ENCODE results near the gene ANK3.

The ANK3 gene

GRCh38 chr10:60417024-60417423 is 27.3 kb upstream of the ANK3 start:
- H3K27ac ChIP-seq = no peak overlapping the region
- CTCF ChIA-PET = interaction anchor here (0.7 kb wide), 1 partner anchor 29 kb away, joined by 5 read pairs; no protein-coding TSS in a partner anchor
- POLR2A ChIA-PET (ENCODE audit: low non-redundant PET) = no interaction called here
- no peak for TF ChIP-seq CTCF (conservative IDR thresholded peaks at IDR 0.05; ENCODE audit: low read depth)
- no peak for DNase-seq (ENCODE audit: low spot score)

- CTCF ChIA-PET = no interaction called here
- DNase-seq (ENCODE audit: low spot score) = peak; percentile 77
- peak overlapping the region; percentile 47 for H3K27ac ChIP-seq
- TF ChIP-seq CTCF (conservative IDR thresholded peaks at IDR 0.05; ENCODE audit: low read depth) = no peak
- POLR2A ChIA-PET (ENCODE audit: low non-redundant PET) = no interaction called here
These were observed 25.4 kb upstream of the ANK3 start for GRCh38 chr10:60414877-60415585.

- POLR2A ChIA-PET (ENCODE audit: low non-redundant PET) = no interaction called here
- no peak overlapping the region; the same call in 1 of the 2 replicates for H3K27ac ChIP-seq
- CTCF ChIA-PET = no interaction called here
These were observed 24.4 kb upstream of the ANK3 start for GRCh38 chr10:60414111-60414510.

GRCh38 chr10:60413306-60414012 is 23.8 kb upstream of the ANK3 start:
- ChIA-PET CTCF (interaction anchor here (0.6 kb wide), 1 partner anchor 291 kb away, joined by 4 read pairs; no protein-coding TSS in a partner anchor), POLR2A (ENCODE audit: low non-redundant PET) (no interaction called here)
- H3K27ac ChIP-seq = peak overlapping the region; percentile 50; the same call in 1 of the 2 replicates
- no peak for DNase-seq (ENCODE audit: low spot score)
- no peak for TF ChIP-seq CTCF (conservative IDR thresholded peaks at IDR 0.05; ENCODE audit: low read depth)

More at GRCh38 chr10:60414111-60414510, 24.4 kb upstream of the ANK3 start:
- TF ChIP-seq CTCF (conservative IDR thresholded peaks at IDR 0.05; ENCODE audit: low read depth) = no peak
- DNase-seq (ENCODE audit: low spot score) = no peak

GRCh38 chr10:60410970-60411369 is 21.3 kb upstream of the ANK3 start:
- DNase-seq (ENCODE audit: low spot score) = no peak
- TF ChIP-seq CTCF (conservative IDR thresholded peaks at IDR 0.05; ENCODE audit: low read depth) = no peak
- CTCF ChIA-PET = no interaction called here
- no peak overlapping the region for H3K27ac ChIP-seq
- POLR2A ChIA-PET (ENCODE audit: low non-redundant PET) = no interaction called here

GRCh38 chr10:60409202-60409601 is 19.5 kb upstream of the ANK3 start:
- CTCF ChIA-PET = no interaction called here

More at GRCh38 chr10:60409202-60409601, 19.5 kb upstream of the ANK3 start:
- POLR2A ChIA-PET (ENCODE audit: low non-redundant PET) = no interaction called here
- no peak overlapping the region for H3K27ac ChIP-seq
- TF ChIP-seq CTCF (conservative IDR thresholded peaks at IDR 0.05; ENCODE audit: low read depth) = no peak
- no peak for DNase-seq (ENCODE audit: low spot score)

Measured in RWPE1 (cell line).